Measurements from ENCODE around the gene CACNA1I. TPM values are rescaled to one million over a fixed set of nuclear protein-coding genes. Genes with fewer than 3 reads are reported as not detected.

The CACNA1I gene
- total RNA-seq, 4 donors from 2014 or later = under 0.01 to 0.39 (median 0.33) TPM; not detected in 1

GRCh38 chr22:39611360-39611759 lies 40.8 kb downstream of the CACNA1I start:
- no peak for TF ChIP-seq POLR2A (IDR thresholded peaks at IDR 0.05; ENCODE audit: low read depth)
- no peak for TF ChIP-seq EP300 (IDR thresholded peaks at IDR 0.05)
- TF ChIP-seq CTCF (IDR thresholded peaks at IDR 0.05) = no peak
- no peak for TF ChIP-seq POLR2AphosphoS5 (IDR thresholded peaks at IDR 0.05)
- Histone ChIP-seq H3K4me1 (no peaks in the 10 kb centered on the region), H3K9me3 (peaks cover 0 to 10% (median 3%) of the 10 kb centered on the region in 4 donors), H3K27me3 (peaks cover 0 to 70% (median 0%) of the 10 kb centered on the region in 4 donors), H3K36me3 (no peaks in the 10 kb centered on the region), H3K27ac (replicated peaks in 1 of 4) (no peak overlapping the region), H3K4me3 (no peak overlapping the region)
- DNase-seq (ENCODE audit: extremely low spot score) = no peak
- 90% methylated on average over 4 of the region's 4 CpGs for WGBS
- intact Hi-C loops (cut with DNase I) = no loop called here

- intact Hi-C loops (cut with DNase I) = no loop called here
- 64% methylated on average over 5 of the region's 7 CpGs for WGBS
Measured at GRCh38 chr22:39612811-39613548, 42.4 kb downstream of the CACNA1I start.

GRCh38 chr22:39613549-39613921 lies 43.0 kb downstream of the CACNA1I start:
- intact Hi-C loops (cut with DNase I) = no loop called here
- TF ChIP-seq EP300 (IDR thresholded peaks at IDR 0.05) (no peak), POLR2AphosphoS5 (IDR thresholded peaks at IDR 0.05) (no peak), CTCF (IDR thresholded peaks at IDR 0.05) (no peak), POLR2A (IDR thresholded peaks at IDR 0.05; ENCODE audit: low read depth) (no peak)
- H3K27ac ChIP-seq (replicated peaks in 1 of 4) = no peak overlapping the region
- no peak for DNase-seq (ENCODE audit: extremely low spot score)
- peaks cover 0 to 76% (median 4%) of the 10 kb centered on the region in 4 donors for H3K27me3 ChIP-seq
- no peaks in the 10 kb centered on the region for H3K4me1 ChIP-seq
- 96% methylated on average over 4 of the region's 10 CpGs for WGBS
- H3K4me3 ChIP-seq = no peak overlapping the region
- H3K36me3 ChIP-seq = no peaks in the 10 kb centered on the region
- H3K9me3 ChIP-seq = peaks cover 0 to 10% (median 3%) of the 10 kb centered on the region in 4 donors

More at GRCh38 chr22:39612811-39613548, 42.4 kb downstream of the CACNA1I start:
- no peak overlapping the region for H3K27ac ChIP-seq (replicated peaks in 1 of 4)
- DNase-seq (ENCODE audit: extremely low spot score) = no peak
- H3K4me1 ChIP-seq = no peaks in the 10 kb centered on the region
- no peak overlapping the region for H3K4me3 ChIP-seq
- TF ChIP-seq CTCF (IDR thresholded peaks at IDR 0.05) (no peak), POLR2AphosphoS5 (IDR thresholded peaks at IDR 0.05) (no peak), POLR2A (IDR thresholded peaks at IDR 0.05; ENCODE audit: low read depth) (no peak), EP300 (IDR thresholded peaks at IDR 0.05) (no peak)
- peaks cover 0 to 71% (median 3%) of the 10 kb centered on the region in 4 donors for H3K27me3 ChIP-seq
- H3K36me3 ChIP-seq = no peaks in the 10 kb centered on the region
- peaks cover 0 to 10% (median 3%) of the 10 kb centered on the region in 4 donors for H3K9me3 ChIP-seq

GRCh38 chr22:39614442-39614841 lies 43.9 kb downstream of the CACNA1I start:
- H3K27ac ChIP-seq (replicated peaks in 1 of 4) = no peak overlapping the region
- H3K9me3 ChIP-seq = peaks cover 0 to 10% (median 3%) of the 10 kb centered on the region in 4 donors
- H3K27me3 ChIP-seq = peaks cover 0 to 81% (median 5%) of the 10 kb centered on the region in 4 donors
- no peak for DNase-seq (ENCODE audit: extremely low spot score)
- intact Hi-C loops (cut with DNase I) = no loop called here
- TF ChIP-seq POLR2AphosphoS5 (IDR thresholded peaks at IDR 0.05) (no peak), EP300 (IDR thresholded peaks at IDR 0.05) (no peak), POLR2A (IDR thresholded peaks at IDR 0.05; ENCODE audit: low read depth) (no peak)
- no peak overlapping the region for H3K4me3 ChIP-seq
- H3K4me1 ChIP-seq = no peaks in the 10 kb centered on the region
- 54% methylated on average over 2 of the region's 4 CpGs for WGBS
- no peaks in the 10 kb centered on the region for H3K36me3 ChIP-seq

- Histone ChIP-seq H3K27me3 (peaks cover 0 to 84% (median 8%) of the 10 kb centered on the region in 4 donors), H3K36me3 (no peaks in the 10 kb centered on the region), H3K4me3 (no peak overlapping the region), H3K27ac (replicated peaks in 1 of 4) (no peak overlapping the region), H3K4me1 (no peaks in the 10 kb centered on the region), H3K9me3 (peaks cover 0 to 10% (median 3%) of the 10 kb centered on the region in 4 donors)
- WGBS = 89% methylated on average over 9 of the region's 9 CpGs
- DNase-seq (ENCODE audit: extremely low spot score) = no peak
- TF ChIP-seq POLR2A (IDR thresholded peaks at IDR 0.05; ENCODE audit: low read depth) = no peak
- TF ChIP-seq POLR2AphosphoS5 (IDR thresholded peaks at IDR 0.05) = no peak
- TF ChIP-seq EP300 (IDR thresholded peaks at IDR 0.05) = no peak
- no peak for TF ChIP-seq CTCF (IDR thresholded peaks at IDR 0.05)
- intact Hi-C loops (cut with DNase I) = no loop called here
Measured at GRCh38 chr22:39616051-39616450, 45.5 kb downstream of the CACNA1I start.

Data from esophagus muscularis mucosa (tissue), 4 donors.